Type B pancreatic cell (in vitro differentiated cells): Measurements from ENCODE around the gene ANXA8L1. TPM values are rescaled to one million over a fixed set of nuclear protein-coding genes. Genes with fewer than 3 reads are reported as not detected.

ENCODE experiments used
- total RNA-seq: library from RNA; stranded (reverse); gene quantifications from 2 replicates; pipeline ENCODE4 v1.2.1, GENCODE V29; 2021; ENCODE audit warnings: low replicate concordance

The ANXA8L1 gene
- total RNA-seq, 1 donor from 2014 or later = 0.97 TPM

Other genes with a start within 250 kb of the ANXA8L1 start
- not detected in 2 replicates for gene ANTXRL, start 88.8 kb upstream of the ANXA8L1 start, total RNA-seq
- 0.24 and 0.43 TPM in 2 replicates for gene NPY4R, start 90.2 kb downstream of the ANXA8L1 start, total RNA-seq
- gene GPRIN2, start 180.9 kb downstream of the ANXA8L1 start, total RNA-seq = 4.4 and 7.0 TPM in 2 replicates
- 1.2 and 1.3 TPM in 2 replicates for gene SYT15, start 203.4 kb downstream of the ANXA8L1 start, total RNA-seq